K562 (cell line): ENCODE results near the gene CD22. TPM values are rescaled to one million over a fixed set of nuclear protein-coding genes. Genes with fewer than 3 reads are reported as not detected.

ENCODE experiments used
- CBFA2T3 ChIP-seq: fragments of 450-650 bp; IDR thresholded peaks from 2 replicates; pipeline ENCODE4 v1.6.1; 2017
- CBX2 ChIP-seq: fragments of 200-600 bp; sonication (generic); IDR thresholded peaks from one replicate; pipeline ENCODE4 v1.6.1; 2012; ENCODE audit warnings: mild to moderate bottlenecking, low read length, inconsistent platforms; ENCODE audit not compliant: insufficient read depth, poor library complexity, severe bottlenecking
- E2F4 ChIP-seq: sonication (generic); formaldehyde crosslinking; IDR thresholded peaks from 2 replicates; pipeline ENCODE4 v1.8.0; 2022; ENCODE audit warnings: mild to moderate bottlenecking, low read depth, missing genetic modification reagents
- EGR1 ChIP-seq: fragments of 450-650 bp; conservative IDR thresholded peaks from 2 replicates; pipeline ENCODE4 v1.6.1; 2017; ENCODE audit warnings: mild to moderate bottlenecking
- EP300 ChIP-seq: IDR thresholded peaks from 2 replicates; pipeline ENCODE4 v1.6.1; 2012; ENCODE audit warnings: low read length, improper control_type of control experiment
- HMGN3 ChIP-seq: IDR thresholded peaks from 2 replicates; pipeline ENCODE4 v1.6.1; 2011; ENCODE audit warnings: borderline replicate concordance, low read depth, mild to moderate bottlenecking, mixed read lengths, low read length; ENCODE audit not compliant: insufficient read length; ENCODE audit errors: extremely low read depth
- JUNB ChIP-seq: fragments of 450-650 bp; formaldehyde crosslinking; conservative IDR thresholded peaks from 2 replicates; pipeline ENCODE4 v1.4.0; 2020; ENCODE audit warnings: mild to moderate bottlenecking
- KDM1A ChIP-seq, 2 experiments: fragments of 450-650 bp; IDR thresholded peaks; 2 replicates each; pipeline ENCODE4 v1.6.1; 2016; ENCODE audit warnings: mild to moderate bottlenecking in 2 of 2
- L3MBTL2 ChIP-seq: fragments of 450-650 bp; IDR thresholded peaks from 2 replicates; pipeline ENCODE4 v1.6.1; 2016; ENCODE audit warnings: mild to moderate bottlenecking, moderate library complexity
- MYC ChIP-seq, 2 experiments: fragments of 250-450 bp in 1 of 2; sonication (Bioruptor Pico) in 1 of 2; IDR thresholded peaks; 2 replicates each; pipeline versions ENCODE4 v1.5.1 to v1.6.1; 2012 to 2021; ENCODE audit warnings: low read depth in 2 of 2, borderline replicate concordance in 1 of 2, improper control_type of control experiment in 1 of 2, low read length in 1 of 2, mild to moderate bottlenecking in 1 of 2, moderate library complexity in 1 of 2
- NRF1 ChIP-seq, 2 experiments: fragments of 450-650 bp; IDR thresholded peaks in 1 of 2; conservative IDR thresholded peaks in 1 of 2; 2 replicates each; pipeline ENCODE4 v1.6.1; 2014; ENCODE audit warnings: mild to moderate bottlenecking in 2 of 2
- SIN3A ChIP-seq, 2 experiments: fragments of 150-350 bp in 1 of 2; IDR thresholded peaks; 2 replicates each; pipeline ENCODE4 v1.6.1; 2011 to 2016; ENCODE audit warnings: borderline replicate concordance in 2 of 2, low read depth in 2 of 2, low read length in 2 of 2, mild to moderate bottlenecking in 2 of 2, moderate library complexity in 2 of 2; ENCODE audit not compliant: control insufficient read depth in 1 of 2
- STAG1 ChIP-seq: sonication (generic); formaldehyde crosslinking; IDR thresholded peaks from 2 replicates; pipeline ENCODE4 v1.5.0; 2020; ENCODE audit warnings: missing genetic modification reagents, borderline replicate concordance
- TCF3 ChIP-seq: sonication (generic); formaldehyde crosslinking; IDR thresholded peaks from 2 replicates; pipeline ENCODE4 v1.4.0; 2020; ENCODE audit warnings: mild to moderate bottlenecking, missing genetic modification reagents
- TEAD4 ChIP-seq, 2 experiments: sonication (generic) in 1 of 2; formaldehyde crosslinking in 1 of 2; IDR thresholded peaks; 2 replicates each; pipeline versions ENCODE4 v1.6.1 to v1.8.0; 2012 to 2022; ENCODE audit warnings: borderline replicate concordance in 1 of 2, inconsistent platforms in 1 of 2, low read length in 1 of 2, mild to moderate bottlenecking in 1 of 2, missing genetic modification reagents in 1 of 2
- THAP7 ChIP-seq: fragments of 250-450 bp; sonication (Bioruptor Pico); IDR thresholded peaks from 2 replicates; pipeline ENCODE4 v1.5.0; 2021
- ZFX ChIP-seq: sonication (generic); formaldehyde crosslinking; IDR thresholded peaks from 2 replicates; pipeline ENCODE4 v1.8.0; 2022; ENCODE audit warnings: mild to moderate bottlenecking, missing genetic modification reagents, moderate library complexity
- polyA plus RNA-seq, 8 experiments: library from polyadenylated mRNA; depleted of rRNA in 4 of 8; stranded (reverse) in 5 of 8; unstranded in 3 of 8; fragments of >200 nt; fragmentation: Nextera tagmentation in 2 of 8; fragmentation: Illumina TruSeq in 1 of 8; extraction: Ambion mirVana in 2 of 8; extraction: Trizol in 1 of 8; gene quantifications; 2 replicates each; pipeline versions ENCODE4 v1.2.1 to v1.2.3, GENCODE V29; 2011 to 2014; ENCODE audit warnings: inconsistent platforms in 1 of 8, missing spikeins in 1 of 8
- total RNA-seq, 7 experiments: library from RNA; depleted of rRNA in 6 of 7; stranded (reverse); fragments of >200 nt in 6 of 7; fragmentation: Illumina TruSeq in 2 of 7; extraction: Trizol in 2 of 7; gene quantifications; 2 replicates each; pipeline versions ENCODE4 v1.2.1 to v1.2.3, GENCODE V29; 2011 to 2021; ENCODE audit warnings: low replicate concordance in 1 of 7
- TF ChIP-seq, protein P1 (sequence below), 2 experiments: IDR thresholded peaks; 2 replicates each; pipeline ENCODE4 v1.6.1; 2012; ENCODE audit warnings: improper control_type of control experiment in 2 of 2, low read depth in 2 of 2, low read length in 2 of 2, borderline replicate concordance in 1 of 2
- TF ChIP-seq, protein P2 (sequence below): sonication (generic); formaldehyde crosslinking; IDR thresholded peaks from 2 replicates; pipeline ENCODE4 v1.8.1; 2023; ENCODE audit warnings: mild to moderate bottlenecking, missing genetic modification reagents

The CD22 gene
- total and polyA plus RNA-seq, 9 of the 15 experiments (the other 6 are each of a cell fraction or from before 2014, with no cell fraction given), result 0.29 to 5.0 (median 3.5) TPM

- TF ChIP-seq, protein P1, sequence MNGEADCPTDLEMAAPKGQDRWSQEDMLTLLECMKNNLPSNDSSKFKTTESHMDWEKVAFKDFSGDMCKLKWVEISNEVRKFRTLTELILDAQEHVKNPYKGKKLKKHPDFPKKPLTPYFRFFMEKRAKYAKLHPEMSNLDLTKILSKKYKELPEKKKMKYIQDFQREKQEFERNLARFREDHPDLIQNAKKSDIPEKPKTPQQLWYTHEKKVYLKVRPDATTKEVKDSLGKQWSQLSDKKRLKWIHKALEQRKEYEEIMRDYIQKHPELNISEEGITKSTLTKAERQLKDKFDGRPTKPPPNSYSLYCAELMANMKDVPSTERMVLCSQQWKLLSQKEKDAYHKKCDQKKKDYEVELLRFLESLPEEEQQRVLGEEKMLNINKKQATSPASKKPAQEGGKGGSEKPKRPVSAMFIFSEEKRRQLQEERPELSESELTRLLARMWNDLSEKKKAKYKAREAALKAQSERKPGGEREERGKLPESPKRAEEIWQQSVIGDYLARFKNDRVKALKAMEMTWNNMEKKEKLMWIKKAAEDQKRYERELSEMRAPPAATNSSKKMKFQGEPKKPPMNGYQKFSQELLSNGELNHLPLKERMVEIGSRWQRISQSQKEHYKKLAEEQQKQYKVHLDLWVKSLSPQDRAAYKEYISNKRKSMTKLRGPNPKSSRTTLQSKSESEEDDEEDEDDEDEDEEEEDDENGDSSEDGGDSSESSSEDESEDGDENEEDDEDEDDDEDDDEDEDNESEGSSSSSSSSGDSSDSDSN (IDR thresholded peaks at IDR 0.05; ENCODE audit: borderline replicate concordance in 1 of 2, low read depth in 2 of 2, low read length in 2 of 2), result 0 out of 4 replicates have a peak, but pooled peaks of 1 of the 2 experiments have one; percentile 71
- TF ChIP-seq CBFA2T3 (peak; percentile 66), L3MBTL2 (0 out of 2 replicates have a peak, but pooled peaks have one; percentile 46), KDM1A (IDR thresholded peaks at IDR 0.05) (peak in 1 of 2 experiments; percentile 58; a peak in 2 of 4 replicates), ZFX (CRISPR knock-in tag) (peak; percentile 51), TEAD4 (IDR thresholded peaks at IDR 0.05; ENCODE audit: low read length) (peak; percentile 43; the same call in 1 of the 2 replicates), TEAD4 (CRISPR knock-in tag; IDR thresholded peaks at IDR 0.05; ENCODE audit: borderline replicate concordance) (no peak), TCF3 (peak; percentile 72), SIN3A (IDR thresholded peaks at IDR 0.05; ENCODE audit: borderline replicate concordance in 2 of 2, control insufficient read depth in 1 of 2, low read depth in 2 of 2, low read length in 2 of 2) (no peak), NRF1 (conservative IDR thresholded peaks at IDR 0.05 in 1 of 2, IDR thresholded peaks at IDR 0.05 in 1 of 2) (0 out of 4 replicates have a peak, but pooled peaks of 1 of the 2 experiments have one; percentile 27), EP300 (peak; percentile 17; the same call in 1 of the 2 replicates), MYC (IDR thresholded peaks at IDR 0.05; ENCODE audit: low read depth, low read length) (0 out of 2 replicates have a peak, but pooled peaks have one; percentile 19), MYC (CRISPR knock-in tag; IDR thresholded peaks at IDR 0.05; ENCODE audit: borderline replicate concordance, low read depth) (no peak), HMGN3 (no peak), STAG1 (CRISPR knock-in tag) (no peak), EGR1 (peak; percentile 53; the same call in 1 of the 2 replicates), CBX2 (no peak), E2F4 (CRISPR knock-in tag) (no peak), JUNB (CRISPR knock-in tag) (no peak), THAP7 (no peak)
- TF ChIP-seq, protein P2, sequence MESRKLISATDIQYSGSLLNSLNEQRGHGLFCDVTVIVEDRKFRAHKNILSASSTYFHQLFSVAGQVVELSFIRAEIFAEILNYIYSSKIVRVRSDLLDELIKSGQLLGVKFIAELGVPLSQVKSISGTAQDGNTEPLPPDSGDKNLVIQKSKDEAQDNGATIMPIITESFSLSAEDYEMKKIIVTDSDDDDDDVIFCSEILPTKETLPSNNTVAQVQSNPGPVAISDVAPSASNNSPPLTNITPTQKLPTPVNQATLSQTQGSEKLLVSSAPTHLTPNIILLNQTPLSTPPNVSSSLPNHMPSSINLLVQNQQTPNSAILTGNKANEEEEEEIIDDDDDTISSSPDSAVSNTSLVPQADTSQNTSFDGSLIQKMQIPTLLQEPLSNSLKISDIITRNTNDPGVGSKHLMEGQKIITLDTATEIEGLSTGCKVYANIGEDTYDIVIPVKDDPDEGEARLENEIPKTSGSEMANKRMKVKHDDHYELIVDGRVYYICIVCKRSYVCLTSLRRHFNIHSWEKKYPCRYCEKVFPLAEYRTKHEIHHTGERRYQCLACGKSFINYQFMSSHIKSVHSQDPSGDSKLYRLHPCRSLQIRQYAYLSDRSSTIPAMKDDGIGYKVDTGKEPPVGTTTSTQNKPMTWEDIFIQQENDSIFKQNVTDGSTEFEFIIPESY (CRISPR knock-in tag), result no peak
Observed at GRCh38 chr19:35295792-35296462, 33.1 kb upstream of the CD22 start (continued).
